Measurements from ENCODE around the gene SYT3.

SYT3 gene

GRCh38 chr19:50651174-50651573 is 11.5 kb upstream of the SYT3 start:
- H3K36me3 ChIP-seq (ENCODE audit: insufficient read depth, low read length), result no peaks in the 10 kb centered on the region
- no peaks in the 10 kb centered on the region for H4K20me1 ChIP-seq (ENCODE audit: insufficient read depth, low read length, poor library complexity, severe bottlenecking)
- H3K9ac ChIP-seq (ENCODE audit: low read depth, low read length, poor library complexity, severe bottlenecking), result no peak overlapping the region
- H3K27me3 ChIP-seq (ENCODE audit: insufficient read depth, low read length, poor library complexity, severe bottlenecking), result no peaks in the 10 kb centered on the region
- TF ChIP-seq, protein P1, sequence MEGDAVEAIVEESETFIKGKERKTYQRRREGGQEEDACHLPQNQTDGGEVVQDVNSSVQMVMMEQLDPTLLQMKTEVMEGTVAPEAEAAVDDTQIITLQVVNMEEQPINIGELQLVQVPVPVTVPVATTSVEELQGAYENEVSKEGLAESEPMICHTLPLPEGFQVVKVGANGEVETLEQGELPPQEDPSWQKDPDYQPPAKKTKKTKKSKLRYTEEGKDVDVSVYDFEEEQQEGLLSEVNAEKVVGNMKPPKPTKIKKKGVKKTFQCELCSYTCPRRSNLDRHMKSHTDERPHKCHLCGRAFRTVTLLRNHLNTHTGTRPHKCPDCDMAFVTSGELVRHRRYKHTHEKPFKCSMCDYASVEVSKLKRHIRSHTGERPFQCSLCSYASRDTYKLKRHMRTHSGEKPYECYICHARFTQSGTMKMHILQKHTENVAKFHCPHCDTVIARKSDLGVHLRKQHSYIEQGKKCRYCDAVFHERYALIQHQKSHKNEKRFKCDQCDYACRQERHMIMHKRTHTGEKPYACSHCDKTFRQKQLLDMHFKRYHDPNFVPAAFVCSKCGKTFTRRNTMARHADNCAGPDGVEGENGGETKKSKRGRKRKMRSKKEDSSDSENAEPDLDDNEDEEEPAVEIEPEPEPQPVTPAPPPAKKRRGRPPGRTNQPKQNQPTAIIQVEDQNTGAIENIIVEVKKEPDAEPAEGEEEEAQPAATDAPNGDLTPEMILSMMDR (conservative IDR thresholded peaks at IDR 0.05; ENCODE audit: low read length), result no peak
- peaks cover 3% of the 10 kb centered on the region for H3K4me1 ChIP-seq (ENCODE audit: insufficient read depth, low read length, poor library complexity, severe bottlenecking)
- H2AFZ ChIP-seq (ENCODE audit: low read length), result no peak overlapping the region
- no peak overlapping the region for H3K4me3 ChIP-seq (ENCODE audit: low read length, poor library complexity, severe bottlenecking)
- H3K9me3 ChIP-seq (ENCODE audit: insufficient read depth, low read depth, low read length), result no peaks in the 10 kb centered on the region
- no peaks in the 10 kb centered on the region for H3K79me2 ChIP-seq (ENCODE audit: insufficient read depth, low read length)
- no peaks in the 10 kb centered on the region for H3K9me2 ChIP-seq (replicated peaks; ENCODE audit: low read depth, low read length)
- H3F3A ChIP-seq (ENCODE audit: low read depth), result no peaks in the 10 kb centered on the region
- H3K4me2 ChIP-seq (ENCODE audit: low read depth, low read length, poor library complexity, severe bottlenecking), result no peak overlapping the region

GRCh38 chr19:50649433-50650391 is 10.0 kb upstream of the SYT3 start, which contains the start of gene C19orf81:
Gene C19orf81, plus strand, starts transcription at chr19:50649445. Its CDS starts 0 bp downstream, at chr19:50649445.
- Histone ChIP-seq H3K4me2 (ENCODE audit: low read depth, low read length, poor library complexity, severe bottlenecking) (no peak within 1 kb of the TSS), H3K9me2 (replicated peaks; ENCODE audit: low read depth, low read length) (no peaks in the 10 kb centered on the region), H3K27me3 (ENCODE audit: insufficient read depth, low read length, poor library complexity, severe bottlenecking) (no peaks in the 10 kb centered on the region), H3K4me3 (ENCODE audit: low read length, poor library complexity, severe bottlenecking) (no peak within 1 kb of the TSS), H2AFZ (ENCODE audit: low read length) (peak within 1 kb of the TSS; percentile 80), H3K79me2 (ENCODE audit: insufficient read depth, low read length) (no peaks in the 10 kb centered on the region), H3K36me3 (ENCODE audit: insufficient read depth, low read length) (no peaks in the 10 kb centered on the region), H3K9ac (ENCODE audit: low read depth, low read length, poor library complexity, severe bottlenecking) (no peak within 1 kb of the TSS), H3F3A (ENCODE audit: low read depth) (no peaks in the 10 kb centered on the region), H3K4me1 (ENCODE audit: insufficient read depth, low read length, poor library complexity, severe bottlenecking) (peaks cover 3% of the 10 kb centered on the region), H4K20me1 (ENCODE audit: insufficient read depth, low read length, poor library complexity, severe bottlenecking) (no peaks in the 10 kb centered on the region), H3K9me3 (ENCODE audit: insufficient read depth, low read depth, low read length) (no peaks in the 10 kb centered on the region)
- TF ChIP-seq EZH2phosphoT487 (IDR thresholded peaks at IDR 0.05; ENCODE audit: borderline replicate concordance), result no peak
- TF ChIP-seq, protein P1 (conservative IDR thresholded peaks at IDR 0.05; ENCODE audit: low read length), result no peak

DNA sequence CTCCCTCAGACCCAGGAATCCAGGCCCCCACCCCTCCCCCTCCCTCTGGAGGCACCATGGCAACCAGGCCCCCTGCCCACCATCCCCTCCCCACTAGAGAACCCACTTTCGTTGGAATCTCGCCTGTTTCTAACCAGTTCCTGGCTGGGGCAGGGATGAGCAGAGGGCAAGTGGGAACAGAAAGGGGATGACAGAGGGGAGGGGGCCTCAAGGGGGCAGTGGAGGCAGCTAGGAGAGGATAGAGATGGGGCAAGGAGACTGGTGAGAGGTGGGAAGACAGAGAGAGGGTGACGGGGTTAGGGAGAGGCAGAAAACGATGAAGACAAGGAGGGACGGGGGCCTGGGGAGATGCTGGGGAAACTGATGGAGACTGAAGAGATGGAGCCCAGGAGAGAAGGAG is 9.0 kb upstream of the SYT3 start:
- H3K79me2 ChIP-seq (ENCODE audit: insufficient read depth, low read length), result no peaks in the 10 kb centered on the region
- peaks cover 3% of the 10 kb centered on the region for H3K4me1 ChIP-seq (ENCODE audit: insufficient read depth, low read length, poor library complexity, severe bottlenecking)
- no peaks in the 10 kb centered on the region for H3K9me3 ChIP-seq (ENCODE audit: insufficient read depth, low read depth, low read length)
- H4K20me1 ChIP-seq (ENCODE audit: insufficient read depth, low read length, poor library complexity, severe bottlenecking), result no peaks in the 10 kb centered on the region
- H3K27me3 ChIP-seq (ENCODE audit: insufficient read depth, low read length, poor library complexity, severe bottlenecking), result no peaks in the 10 kb centered on the region
- no peak overlapping the region for H3K4me2 ChIP-seq (ENCODE audit: low read depth, low read length, poor library complexity, severe bottlenecking)
- H2AFZ ChIP-seq (ENCODE audit: low read length), result no peak overlapping the region
- TF ChIP-seq EZH2phosphoT487 (IDR thresholded peaks at IDR 0.05; ENCODE audit: borderline replicate concordance), result no peak
- TF ChIP-seq, protein P1 (conservative IDR thresholded peaks at IDR 0.05; ENCODE audit: low read length), result no peak
- H3K36me3 ChIP-seq (ENCODE audit: insufficient read depth, low read length), result no peaks in the 10 kb centered on the region
- H3K9ac ChIP-seq (ENCODE audit: low read depth, low read length, poor library complexity, severe bottlenecking), result no peak overlapping the region
- H3F3A ChIP-seq (ENCODE audit: low read depth), result no peaks in the 10 kb centered on the region
- H3K4me3 ChIP-seq (ENCODE audit: low read length, poor library complexity, severe bottlenecking), result no peak overlapping the region
- no peaks in the 10 kb centered on the region for H3K9me2 ChIP-seq (replicated peaks; ENCODE audit: low read depth, low read length)

Measured in Loucy (cell line).